SU-DHL-6 (cell line): ENCODE results near the gene ALAS1.

Experiments used
- H2AFZ ChIP-seq: fragments of 200-600 bp; sonication (generic); 2 replicates; pipeline ENCODE4 v1.6.1; 2014; ENCODE audit warnings: low read depth, mild to moderate bottlenecking, moderate library complexity, mixed read lengths, antibody characterized with exemption, low read length; ENCODE audit not compliant: severe bottlenecking
- H3F3A ChIP-seq: fragments of 200-600 bp; shearing (Covaris generic); 2 replicates; pipeline ENCODE4 v1.6.0; 2016; ENCODE audit warnings: antibody characterized with exemption, mild to moderate bottlenecking; ENCODE audit not compliant: insufficient read depth
- H3K27ac ChIP-seq: fragments of 200-600 bp; sonication (generic); 2 replicates; pipeline ENCODE4 v1.5.1; 2016; ENCODE audit warnings: low read depth, mild to moderate bottlenecking, low read length, moderate library complexity, mixed read lengths
- H3K27me3 ChIP-seq: fragments of 200-600 bp; sonication (generic), shearing (Covaris generic); 2 replicates; pipeline ENCODE4 v1.6.0; 2014; ENCODE audit warnings: mild to moderate bottlenecking, low read length
- H3K36me3 ChIP-seq: fragments of 200-600 bp; sonication (generic); 2 replicates; pipeline ENCODE4 v1.6.1; 2014; ENCODE audit warnings: mild to moderate bottlenecking, low read length, mixed read lengths
- H3K4me2 ChIP-seq: fragments of 300-600, 200-600 bp; shearing (Covaris generic), sonication (generic); 2 replicates; pipeline ENCODE4 v1.6.0; 2014; ENCODE audit warnings: low read length, low read depth, mild to moderate bottlenecking; ENCODE audit not compliant: poor library complexity, severe bottlenecking
- H3K4me3 ChIP-seq: fragments of 200-600 bp; sonication (generic); 2 replicates; pipeline ENCODE4 v1.5.1; 2014; ENCODE audit warnings: antibody characterized with exemption, low read length, mild to moderate bottlenecking, mixed read lengths; ENCODE audit not compliant: insufficient read depth, poor library complexity, severe bottlenecking
- H3K79me2 ChIP-seq: fragments of 200-600 bp; sonication (generic); 2 replicates; pipeline ENCODE4 v1.6.1; 2014; ENCODE audit warnings: mild to moderate bottlenecking, low read length, moderate library complexity; ENCODE audit not compliant: insufficient read depth
- H3K9ac ChIP-seq: fragments of 200-600 bp; sonication (generic); 2 replicates; pipeline ENCODE4 v1.7.0; 2014; ENCODE audit warnings: mild to moderate bottlenecking, low read length
- H3K9me2 ChIP-seq: fragments of 200-600 bp; sonication (generic); replicated peaks from 2 replicates; pipeline ENCODE4 v1.6.1; 2014; ENCODE audit warnings: low read length; ENCODE audit not compliant: insufficient read depth
- H3K9me3 ChIP-seq: fragments of 200-600 bp; sonication (generic); 2 replicates; pipeline ENCODE4 v1.6.1; 2014; ENCODE audit warnings: low read length, mixed read lengths; ENCODE audit not compliant: insufficient read depth
- H4K20me1 ChIP-seq: fragments of 200-600 bp; sonication (generic); 2 replicates; pipeline ENCODE4 v1.6.1; 2014; ENCODE audit warnings: low read depth, mild to moderate bottlenecking, antibody characterized with exemption, low read length, moderate library complexity, mixed read lengths
- EZH2phosphoT487 ChIP-seq: fragments of 200-600 bp; sonication (generic), shearing (Covaris generic); conservative IDR thresholded peaks from 2 replicates; pipeline ENCODE4 v1.6.1; 2018; ENCODE audit warnings: mild to moderate bottlenecking, antibody characterized with exemption, low read length, moderate library complexity, mixed read lengths
- TF ChIP-seq, protein P1 (sequence below): fragments of 200-600 bp; sonication (generic); IDR thresholded peaks from one replicate; pipeline ENCODE4 v1.5.1; 2017; ENCODE audit warnings: antibody characterized with exemption, mild to moderate bottlenecking, low read length, moderate library complexity; ENCODE audit not compliant: insufficient read depth, poor library complexity, severe bottlenecking

ALAS1 gene

DNA sequence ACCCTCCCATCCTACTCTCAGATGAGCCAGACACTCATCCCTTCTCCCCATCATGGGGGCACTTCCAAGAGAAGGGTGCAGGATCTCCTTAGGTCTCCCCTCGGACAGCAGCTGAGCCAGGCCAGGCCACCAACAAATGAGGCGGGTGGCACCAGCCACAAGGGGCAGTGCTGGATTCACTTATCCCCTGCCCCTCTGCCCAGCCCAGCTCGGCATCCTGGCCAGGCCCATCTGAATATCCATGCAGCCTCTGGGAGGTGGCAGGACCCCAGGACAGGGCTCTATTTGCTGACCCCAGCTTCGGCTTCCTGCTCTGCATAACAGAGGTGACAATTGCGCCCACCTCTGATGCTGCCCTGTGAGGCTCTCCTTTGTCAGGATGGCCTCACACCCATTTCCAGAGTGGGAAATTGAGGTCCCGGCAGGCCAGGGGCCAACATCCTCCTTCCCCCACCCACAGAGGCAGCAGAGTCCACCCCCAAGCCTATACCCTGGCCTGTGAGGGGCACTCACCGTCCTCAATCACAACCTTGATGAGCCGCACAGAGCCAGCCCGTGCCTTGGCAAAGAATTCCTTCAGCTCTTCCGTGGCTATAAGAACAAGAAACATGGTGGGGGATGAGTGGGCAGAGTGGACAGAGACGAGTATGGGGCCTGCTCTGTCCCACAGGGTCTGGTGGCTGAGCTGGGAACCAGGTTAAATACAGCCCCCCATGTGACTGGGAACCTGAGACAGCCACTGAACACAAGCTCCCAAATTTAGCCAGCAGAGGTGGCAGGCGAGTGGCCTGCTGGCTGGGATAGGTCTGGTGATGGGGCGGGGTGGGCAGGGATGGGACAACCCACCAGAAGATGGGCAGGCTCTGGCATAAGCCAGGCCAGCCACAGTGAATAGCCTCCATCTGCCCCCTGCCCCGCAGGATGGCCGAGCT, 36.8 kb downstream of the ALAS1 start:
- H2AFZ ChIP-seq, result no peak overlapping the region
- H3K4me3 ChIP-seq, result no peak overlapping the region
- H3F3A ChIP-seq, result no peaks in the 10 kb centered on the region
- TF ChIP-seq, protein P1, sequence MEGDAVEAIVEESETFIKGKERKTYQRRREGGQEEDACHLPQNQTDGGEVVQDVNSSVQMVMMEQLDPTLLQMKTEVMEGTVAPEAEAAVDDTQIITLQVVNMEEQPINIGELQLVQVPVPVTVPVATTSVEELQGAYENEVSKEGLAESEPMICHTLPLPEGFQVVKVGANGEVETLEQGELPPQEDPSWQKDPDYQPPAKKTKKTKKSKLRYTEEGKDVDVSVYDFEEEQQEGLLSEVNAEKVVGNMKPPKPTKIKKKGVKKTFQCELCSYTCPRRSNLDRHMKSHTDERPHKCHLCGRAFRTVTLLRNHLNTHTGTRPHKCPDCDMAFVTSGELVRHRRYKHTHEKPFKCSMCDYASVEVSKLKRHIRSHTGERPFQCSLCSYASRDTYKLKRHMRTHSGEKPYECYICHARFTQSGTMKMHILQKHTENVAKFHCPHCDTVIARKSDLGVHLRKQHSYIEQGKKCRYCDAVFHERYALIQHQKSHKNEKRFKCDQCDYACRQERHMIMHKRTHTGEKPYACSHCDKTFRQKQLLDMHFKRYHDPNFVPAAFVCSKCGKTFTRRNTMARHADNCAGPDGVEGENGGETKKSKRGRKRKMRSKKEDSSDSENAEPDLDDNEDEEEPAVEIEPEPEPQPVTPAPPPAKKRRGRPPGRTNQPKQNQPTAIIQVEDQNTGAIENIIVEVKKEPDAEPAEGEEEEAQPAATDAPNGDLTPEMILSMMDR, result no peak
- TF ChIP-seq EZH2phosphoT487, result no peak
- no peak overlapping the region for H3K27ac ChIP-seq
- H3K36me3 ChIP-seq, result no peaks in the 10 kb centered on the region
- H3K27me3 ChIP-seq, result no peaks in the 10 kb centered on the region
- H3K9me2 ChIP-seq, result no peaks in the 10 kb centered on the region
- H3K9me3 ChIP-seq, result no peaks in the 10 kb centered on the region
- no peak overlapping the region for H3K4me2 ChIP-seq
- H3K79me2 ChIP-seq, result peaks cover 23% of the 10 kb centered on the region; the same call in 1 of the 2 replicates
- no peaks in the 10 kb centered on the region for H4K20me1 ChIP-seq
- H3K9ac ChIP-seq, result no peak overlapping the region

- Histone ChIP-seq H3K9ac (no peak overlapping the region), H3K36me3 (no peaks in the 10 kb centered on the region), H3K79me2 (peaks cover 23% of the 10 kb centered on the region; the same call in 1 of the 2 replicates)
Measured at GRCh38 chr3:52236424-52236886, 38.5 kb downstream of the ALAS1 start.

DNA sequence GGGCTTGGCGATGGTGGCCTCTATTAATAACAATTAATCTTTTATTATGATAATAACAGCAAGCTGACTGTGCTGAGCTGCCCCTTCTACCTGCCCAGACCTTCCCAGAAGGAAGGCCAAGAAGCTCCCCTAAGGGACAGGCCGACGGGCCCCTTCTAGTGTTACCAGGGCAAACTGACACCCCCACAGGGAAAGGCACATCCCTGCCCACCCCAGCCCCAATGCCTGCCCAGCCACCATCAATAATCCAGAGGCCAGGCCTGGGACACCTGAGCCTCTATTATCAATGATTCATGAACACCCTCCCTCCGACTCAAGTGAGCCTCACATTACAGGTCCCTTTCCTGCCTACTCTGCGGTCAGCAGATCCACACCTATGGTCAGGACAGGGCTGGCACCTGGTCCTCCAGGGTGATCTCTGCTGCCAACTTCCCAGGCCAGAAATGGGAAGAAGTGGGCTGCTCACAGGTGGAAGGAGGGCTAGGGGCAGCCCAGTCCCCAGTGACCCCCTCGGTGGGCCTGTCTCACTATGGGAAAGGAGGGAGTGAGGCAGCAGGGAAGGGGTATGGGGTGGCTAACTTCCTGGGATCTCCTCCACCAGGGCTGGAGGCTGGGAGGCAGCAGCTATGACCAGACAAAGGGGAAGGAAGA, 39.2 kb downstream of the ALAS1 start:
- Histone ChIP-seq H3K4me2 (no peak overlapping the region), H3K27ac (no peak overlapping the region), H3K27me3 (no peaks in the 10 kb centered on the region), H2AFZ (no peak overlapping the region), H3F3A (no peaks in the 10 kb centered on the region), H3K9me3 (no peaks in the 10 kb centered on the region), H3K9ac (peak overlapping the region; percentile 89; the same call in 1 of the 2 replicates), H3K79me2 (peaks cover 23% of the 10 kb centered on the region; the same call in 1 of the 2 replicates), H3K9me2 (no peaks in the 10 kb centered on the region), H4K20me1 (no peaks in the 10 kb centered on the region), H3K4me3 (no peak overlapping the region), H3K36me3 (no peaks in the 10 kb centered on the region)
- TF ChIP-seq, protein P1, result no peak

More at GRCh38 chr3:52236424-52236886, 38.5 kb downstream of the ALAS1 start:
- TF ChIP-seq EZH2phosphoT487, result no peak
- TF ChIP-seq, protein P1, result no peak
- no peaks in the 10 kb centered on the region for H4K20me1 ChIP-seq
- H3F3A ChIP-seq, result no peaks in the 10 kb centered on the region
- no peak overlapping the region for H3K4me2 ChIP-seq
- no peaks in the 10 kb centered on the region for H3K9me3 ChIP-seq
- no peak overlapping the region for H3K27ac ChIP-seq
- no peak overlapping the region for H3K4me3 ChIP-seq
- H2AFZ ChIP-seq, result no peak overlapping the region
- no peaks in the 10 kb centered on the region for H3K9me2 ChIP-seq
- H3K27me3 ChIP-seq, result no peaks in the 10 kb centered on the region
